Measurements from ENCODE around the gene FYB2.
"Not testable (repeated sequence)": the region's sequence is repeated elsewhere in the genome, so short reads cannot be mapped to it uniquely, and the experiment has no call there.

Gene FYB2

DNA sequence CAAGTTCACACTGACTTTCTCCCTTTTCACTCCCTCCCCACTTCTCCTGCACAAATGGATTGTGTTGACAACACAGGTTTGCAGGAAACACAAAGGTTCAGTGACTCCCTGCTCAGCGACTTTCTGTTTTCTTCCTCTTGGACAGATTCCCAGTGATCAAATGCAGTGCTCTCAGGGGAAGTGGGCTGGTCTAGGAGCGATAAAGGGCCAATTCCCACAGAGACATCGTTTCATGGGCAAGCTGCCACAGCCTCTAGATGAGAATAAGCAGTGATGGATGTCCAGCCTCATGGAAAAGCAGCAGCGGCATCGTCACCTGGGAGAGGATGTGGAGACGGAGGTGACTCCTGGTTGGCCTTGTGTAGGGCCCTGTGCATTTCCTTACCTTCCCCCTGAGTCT is 30.6 kb downstream of the FYB2 start:
- DNase-seq (ENCODE audit: low spot score), result peak; percentile 15

GRCh38 chr1:56788102-56788501 is 31.1 kb downstream of the FYB2 start:
- no peak for DNase-seq (ENCODE audit: low spot score)

GRCh38 chr1:56787330-56787729 is 31.9 kb downstream of the FYB2 start:
- DNase-seq (ENCODE audit: low spot score), result no peak

DNA sequence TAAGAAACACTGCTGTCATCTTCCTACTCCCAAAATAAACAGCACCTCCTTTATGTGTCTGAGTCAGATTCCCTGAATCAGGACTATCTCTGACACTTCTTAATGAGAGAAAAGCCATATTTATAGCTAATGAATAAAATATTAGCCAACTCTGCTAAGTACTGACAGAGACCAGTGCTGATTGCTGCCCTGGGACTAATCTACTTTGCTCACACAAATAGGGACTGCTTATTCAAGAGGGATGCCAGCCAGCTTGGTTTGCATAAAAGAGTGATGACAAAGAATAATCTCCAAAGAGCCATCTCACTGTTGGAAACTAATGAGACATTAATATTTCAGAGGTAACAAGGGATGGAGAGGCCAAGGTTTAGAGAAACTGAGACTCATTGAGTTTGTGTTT is 36.4 kb downstream of the FYB2 start:
- DNase-seq (ENCODE audit: low spot score), result no peak

DNA sequence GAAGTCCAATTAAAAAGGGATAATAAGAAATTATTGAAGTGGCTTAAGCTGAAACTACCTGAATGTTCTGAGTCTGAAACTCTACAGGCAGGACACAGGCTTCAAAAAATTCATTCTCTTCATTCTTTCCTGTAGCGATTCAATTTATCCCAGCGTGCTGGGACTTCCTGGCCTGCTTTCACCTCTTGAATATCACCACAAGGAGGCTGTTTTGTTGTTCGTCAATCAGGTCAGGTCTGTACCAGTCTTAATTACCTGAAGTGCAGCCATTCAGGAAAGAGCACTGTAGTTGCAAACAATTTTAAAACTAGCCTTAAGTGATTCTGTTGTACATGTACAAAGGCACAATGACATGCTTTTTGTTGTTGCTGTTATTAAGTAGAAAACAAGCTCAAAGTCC is 38.4 kb downstream of the FYB2 start:
- no peak for DNase-seq (ENCODE audit: low spot score)

DNA sequence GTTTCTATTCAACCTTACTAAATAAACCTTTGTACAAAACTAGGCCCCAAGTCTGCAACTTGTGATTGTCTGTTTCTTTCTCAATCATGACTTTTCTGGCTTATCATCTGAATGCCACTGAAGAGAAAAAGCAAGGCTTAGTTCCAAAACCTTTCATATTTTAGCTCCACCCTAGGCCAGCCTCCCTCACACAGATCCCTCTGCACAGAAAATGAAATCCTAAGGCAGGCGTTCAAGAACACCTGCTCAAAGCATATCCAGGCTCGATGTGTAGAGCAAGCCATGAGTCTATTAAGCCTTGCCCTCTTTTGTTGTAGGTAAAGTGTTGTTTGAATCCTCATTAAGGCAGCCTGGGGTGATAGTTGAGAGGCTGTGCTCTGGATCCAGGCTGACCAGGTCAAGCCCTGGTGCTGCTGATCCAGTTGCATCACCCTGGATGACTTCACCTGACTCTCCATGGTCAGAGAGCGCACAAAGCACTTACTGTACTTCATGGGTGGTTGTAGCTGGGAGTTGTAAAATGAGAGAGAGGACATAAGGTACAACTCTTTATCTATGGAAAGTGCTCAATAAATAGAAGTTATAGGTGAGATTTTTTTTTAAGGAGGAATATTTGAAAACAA is 39.0 kb downstream of the FYB2 start:
- DNase-seq (ENCODE audit: low spot score), result no peak

- no peak for DNase-seq (ENCODE audit: low spot score)
These were observed 41.2 kb downstream of the FYB2 start for GRCh38 chr1:56777972-56778371.

DNA sequence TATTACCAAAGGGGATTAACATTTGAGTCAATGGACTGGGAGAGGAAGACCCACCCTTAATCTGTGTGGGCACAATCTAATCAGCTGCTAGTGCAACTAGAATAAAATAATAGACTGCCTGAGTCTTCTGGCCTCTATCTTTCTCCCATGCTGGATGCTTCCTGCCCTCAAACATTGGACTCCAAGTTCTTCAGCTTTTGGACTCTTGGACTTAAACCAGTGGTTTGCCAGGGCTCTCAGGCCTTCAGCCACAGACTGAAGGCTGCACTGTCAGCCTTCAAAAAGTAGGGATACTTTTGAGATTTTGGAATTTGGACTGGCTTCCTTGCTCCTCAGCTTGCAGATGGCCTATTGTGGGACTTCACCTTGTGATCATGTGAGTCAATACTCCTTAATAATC is 44.5 kb downstream of the FYB2 start:
- DNase-seq (ENCODE audit: low spot score), result not testable (repeated sequence)

DNA sequence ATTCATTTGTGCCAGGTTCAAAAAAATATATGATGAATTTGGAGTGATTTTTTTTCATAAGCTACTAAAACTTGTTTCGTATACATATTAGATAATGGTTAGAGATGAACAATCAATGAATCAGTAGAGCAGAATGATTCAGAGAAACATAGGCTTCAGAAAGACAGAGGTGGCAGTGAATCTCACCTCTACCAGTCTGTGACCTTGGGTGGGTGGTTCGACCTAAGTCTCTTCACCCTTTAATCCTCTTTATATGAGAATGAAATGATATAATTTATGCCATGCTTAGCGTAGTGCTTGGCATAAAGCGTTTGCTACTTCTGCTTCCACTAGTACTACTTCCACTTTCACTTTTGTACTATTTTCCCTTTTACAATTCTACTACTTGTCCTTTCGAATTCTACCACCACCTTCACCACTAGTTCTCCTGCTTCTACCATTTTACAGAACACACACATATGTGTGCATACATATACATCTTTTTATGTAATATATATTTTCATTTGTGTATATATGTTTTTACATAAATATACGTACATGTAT is 45.1 kb downstream of the FYB2 start:
- no peak for DNase-seq (ENCODE audit: low spot score)

GRCh38 chr1:56773341-56774066 is 45.7 kb downstream of the FYB2 start:
- no peak for DNase-seq (ENCODE audit: low spot score)

- no peak for DNase-seq (ENCODE audit: low spot score)
These were observed 47.5 kb downstream of the FYB2 start for GRCh38 chr1:56771717-56772116.

GRCh38 chr1:56758794-56759193 is 60.4 kb downstream of the FYB2 start:
- no peak for DNase-seq (ENCODE audit: low spot score)

DNA sequence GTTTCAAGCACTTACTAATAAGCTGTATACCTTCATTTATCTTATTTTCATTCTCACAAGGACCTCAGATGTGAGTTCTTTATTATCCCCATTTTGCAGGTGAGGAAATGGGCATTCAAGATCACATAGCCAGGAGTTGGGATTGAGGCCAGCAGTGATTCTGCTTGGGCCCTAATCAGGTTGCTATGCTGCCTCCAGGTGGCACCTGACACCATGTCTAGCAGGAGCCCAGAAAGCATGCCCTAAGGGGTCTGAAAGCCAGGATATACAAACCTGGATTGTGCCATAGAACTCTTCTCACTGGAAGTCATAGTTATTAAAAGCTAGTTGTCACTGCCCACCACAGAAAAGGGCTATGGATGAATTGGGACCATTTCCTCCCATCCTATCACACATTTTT is 61.1 kb downstream of the FYB2 start:
- DNase-seq (ENCODE audit: low spot score), result peak; percentile 29

GRCh38 chr1:56755911-56756310 is 63.3 kb downstream of the FYB2 start:
- no peak for DNase-seq (ENCODE audit: low spot score)

- DNase-seq (ENCODE audit: low spot score), result no peak
These were observed 64.3 kb downstream of the FYB2 start for GRCh38 chr1:56754708-56755479.

- DNase-seq (ENCODE audit: low spot score), result no peak
These were observed 74.0 kb downstream of the FYB2 start for GRCh38 chr1:56745231-56745630.

DNA sequence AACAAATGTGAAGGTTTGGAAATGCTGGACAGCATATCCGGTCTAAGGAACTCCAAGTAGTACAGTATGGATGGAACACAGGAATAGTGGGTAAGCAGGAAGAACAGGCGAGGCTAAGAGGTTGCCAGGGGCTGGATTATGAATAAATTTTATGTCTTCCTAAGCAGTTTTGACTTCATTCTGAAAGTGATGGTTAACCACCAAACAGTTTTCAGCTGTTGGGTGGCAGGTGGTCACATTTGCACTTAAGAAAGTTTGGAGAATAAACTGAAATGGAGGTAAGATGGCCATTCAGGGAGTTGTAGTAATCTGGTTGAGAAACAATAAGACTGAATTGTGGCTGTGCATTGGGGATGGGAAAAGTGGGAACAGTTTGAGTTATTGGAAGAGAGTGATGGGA is 90.2 kb downstream of the FYB2 start:
- no peak for DNase-seq (ENCODE audit: low spot score)

DNA sequence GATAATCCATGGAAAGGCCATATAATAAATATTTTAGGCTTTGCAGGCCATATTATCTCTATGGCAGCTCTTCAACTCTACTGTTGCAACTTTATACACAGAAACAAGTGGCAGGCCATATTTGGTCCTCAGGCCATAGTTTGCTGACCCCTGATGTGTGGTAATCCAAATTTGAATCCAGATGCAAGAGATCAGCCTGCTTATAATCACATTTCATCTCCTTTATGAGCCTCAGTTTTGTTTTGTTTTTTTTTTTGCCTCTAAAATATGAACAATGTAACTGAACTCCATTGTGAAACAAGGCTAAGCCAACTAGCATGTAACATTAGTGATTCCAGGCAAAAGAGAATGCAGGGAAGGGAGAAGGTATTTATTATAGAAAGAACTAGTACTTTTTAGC is 92.5 kb downstream of the FYB2 start:
- no peak for DNase-seq (ENCODE audit: low spot score)

DNA sequence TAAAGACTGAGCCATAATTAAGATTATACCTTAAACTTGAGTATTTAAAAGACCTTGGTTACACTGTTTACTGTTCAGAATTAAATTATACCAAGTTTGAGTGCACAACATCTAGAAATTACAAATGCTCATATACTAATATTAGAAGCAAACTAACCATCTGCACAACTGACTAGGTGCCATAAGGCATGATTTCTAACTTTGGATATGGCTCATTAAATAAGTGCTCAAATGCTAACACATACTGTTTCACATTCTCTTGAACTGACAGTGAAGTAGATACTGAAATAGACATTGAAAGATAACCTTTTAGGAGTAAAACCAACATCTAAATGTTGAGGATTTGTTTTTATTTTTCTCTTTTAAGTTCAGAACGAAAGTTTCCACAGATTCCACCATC is 100.0 kb downstream of the FYB2 start:
- DNase-seq (ENCODE audit: low spot score), result no peak

DNA sequence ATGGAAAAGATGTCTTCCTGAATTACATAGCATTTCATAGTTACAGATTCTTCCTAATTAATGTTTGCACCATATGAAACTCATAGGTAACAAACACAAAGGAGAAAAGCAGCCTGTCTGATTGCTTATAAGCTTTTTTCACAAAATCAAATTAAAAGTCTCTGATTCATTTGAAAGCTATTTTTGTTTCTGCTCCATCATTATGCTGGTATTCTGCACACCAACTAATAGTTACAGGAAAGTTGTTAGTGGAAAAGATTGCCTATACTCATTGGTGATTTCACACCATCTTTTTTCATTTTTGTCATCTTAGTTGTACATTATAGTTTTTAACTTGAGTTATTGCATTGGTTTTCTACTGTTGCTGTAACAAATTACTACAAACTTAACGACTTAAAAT is 104.0 kb downstream of the FYB2 start:
- DNase-seq (ENCODE audit: low spot score), result no peak

DNA sequence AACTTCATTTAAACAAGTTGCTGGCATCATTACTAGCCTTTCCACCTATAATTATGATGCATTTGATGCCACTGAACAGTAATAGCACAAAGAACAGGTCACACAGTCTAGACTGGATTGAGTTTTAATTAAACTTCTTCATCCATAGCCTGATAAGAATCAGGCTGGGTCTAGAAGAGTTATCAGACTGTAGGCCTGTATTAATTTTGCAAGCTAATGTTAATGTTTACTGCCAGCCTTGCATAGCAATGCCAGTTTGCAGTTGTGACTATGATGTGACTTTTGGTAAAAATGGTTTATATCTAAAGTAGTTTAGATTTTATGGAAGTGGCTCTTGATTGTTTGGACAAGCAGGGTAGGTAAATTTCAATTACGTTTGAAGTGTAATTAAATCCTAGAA is 106.1 kb downstream of the FYB2 start:
- DNase-seq (ENCODE audit: low spot score), result no peak

DNA sequence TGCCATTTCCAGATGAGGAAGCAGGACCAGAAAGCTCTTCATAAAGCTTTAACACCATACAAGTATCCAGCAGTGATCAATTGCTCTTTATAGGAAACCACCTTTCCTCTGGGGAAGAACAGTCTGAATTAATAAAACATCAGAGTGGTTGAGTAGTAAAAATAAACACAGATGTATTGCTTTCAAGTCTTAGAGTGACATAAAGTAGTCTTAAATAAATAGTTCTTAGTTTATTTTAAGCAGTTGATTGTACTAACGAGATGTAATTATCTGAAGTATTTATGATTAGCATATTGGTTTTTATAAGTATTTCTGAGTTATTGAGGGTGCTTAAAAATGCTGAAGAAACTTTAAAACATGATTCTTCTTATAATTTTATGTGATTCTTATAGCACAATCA is 107.1 kb downstream of the FYB2 start:
- no peak for DNase-seq (ENCODE audit: low spot score)

GRCh38 chr1:56710646-56711045 is 108.6 kb downstream of the FYB2 start:
- no peak for DNase-seq (ENCODE audit: low spot score)
